GM21360 (cell line): ENCODE results near the gene TRA2A.

Source experiments
- ATAC-seq: cut with Tn5 transposase; IDR thresholded peaks from one replicate; pipeline ENCODE4 v1.9.1; 2021; ENCODE audit warnings: mild to moderate bottlenecking, moderate library complexity; ENCODE audit not compliant: unreplicated experiment

TRA2A gene

GRCh38 chr7:23471106-23471859 lies 60.5 kb downstream of the TRA2A start:
- ATAC-seq = no peak

GRCh38 chr7:23470330-23471105 lies 61.3 kb downstream of the TRA2A start, which contains the start of gene IGF2BP3:
IGF2BP3 (minus strand) TSS chr7:23470491; CDS start chr7:23470110, 381 bp downstream.
- ATAC-seq = no peak

DNA sequence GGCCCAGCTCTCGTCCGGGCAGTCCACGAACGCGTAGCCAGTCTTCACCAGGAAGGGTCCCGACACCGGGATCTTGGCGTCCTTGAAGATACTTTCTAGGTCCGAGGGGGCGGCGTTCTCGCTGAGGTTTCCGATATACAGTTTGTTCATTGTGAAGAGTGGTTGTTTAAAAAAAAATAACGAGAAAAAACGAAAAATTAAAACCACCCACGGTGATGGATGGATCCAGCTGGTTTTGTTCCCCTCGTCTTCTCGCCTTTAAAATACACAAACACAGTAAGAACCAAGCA lies 61.9 kb downstream of the TRA2A start:
- no peak for ATAC-seq

GRCh38 chr7:23469150-23469960 lies 62.4 kb downstream of the TRA2A start:
- ATAC-seq = no peak

GRCh38 chr7:23468526-23469149 lies 63.1 kb downstream of the TRA2A start:
- no peak for ATAC-seq

- ATAC-seq = no peak
Measured at GRCh38 chr7:23467806-23468525, 63.8 kb downstream of the TRA2A start.

DNA sequence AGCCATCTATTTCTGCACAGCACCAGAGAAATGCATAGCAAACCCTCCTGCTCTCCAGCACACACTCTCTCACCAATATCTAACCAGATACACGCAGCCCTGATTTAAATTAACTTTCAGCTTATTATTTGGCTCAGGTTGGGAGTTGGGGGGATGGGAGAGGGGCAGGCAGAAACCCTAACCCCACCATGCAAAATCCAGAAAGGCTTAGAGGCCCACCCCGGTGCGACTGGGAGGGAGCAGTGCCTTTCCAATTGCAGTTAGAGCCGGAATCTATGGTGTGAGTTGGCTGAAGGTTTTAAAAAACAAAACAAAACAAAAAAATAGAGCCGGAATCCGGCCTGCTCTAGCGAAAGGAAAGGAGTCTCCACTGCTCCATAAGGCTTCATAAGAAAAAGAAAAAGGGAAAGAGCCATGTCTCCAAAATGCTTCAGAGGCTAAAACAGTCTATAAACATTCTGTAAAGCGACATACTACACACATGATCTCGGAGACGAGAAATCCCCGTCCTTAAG lies 64.4 kb downstream of the TRA2A start:
- ATAC-seq = no peak

DNA sequence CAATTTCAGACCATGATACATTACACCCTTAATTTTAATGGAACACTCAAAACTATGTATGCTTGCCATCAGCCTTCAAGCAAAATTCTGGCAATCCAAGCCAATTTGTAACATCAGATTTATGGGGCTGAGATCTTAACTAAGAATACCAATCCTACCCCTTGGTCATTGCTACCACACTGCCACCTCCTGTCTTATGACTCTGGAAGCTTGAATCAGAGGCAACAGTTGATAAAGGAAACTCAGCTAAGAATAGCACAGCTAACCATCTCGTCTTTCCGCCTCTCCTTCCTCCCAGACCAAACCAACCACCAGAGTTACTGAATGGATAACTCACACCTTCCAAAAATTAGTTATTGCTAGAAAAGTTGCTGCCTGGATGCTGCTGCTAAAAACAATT lies 68.9 kb downstream of the TRA2A start:
- no peak for ATAC-seq

DNA sequence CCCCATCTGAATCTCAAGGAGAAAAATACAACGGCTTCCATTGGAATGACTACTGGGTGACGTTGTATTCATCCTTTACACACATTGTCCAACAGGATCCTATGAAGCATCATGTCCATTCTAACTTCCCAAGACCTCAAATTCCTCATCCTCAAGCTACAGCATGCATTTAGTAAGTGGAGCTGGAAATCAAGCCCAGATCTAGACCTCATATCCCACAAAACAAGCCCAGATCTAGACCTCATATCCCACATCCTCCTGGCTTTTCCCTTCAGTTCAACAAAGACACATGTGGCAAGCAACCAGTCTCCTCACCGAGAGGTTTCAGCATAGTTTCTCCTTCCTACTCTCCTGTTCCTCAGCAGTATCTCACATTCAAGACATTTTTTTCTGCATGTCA lies 73.7 kb downstream of the TRA2A start:
- no peak for ATAC-seq

DNA sequence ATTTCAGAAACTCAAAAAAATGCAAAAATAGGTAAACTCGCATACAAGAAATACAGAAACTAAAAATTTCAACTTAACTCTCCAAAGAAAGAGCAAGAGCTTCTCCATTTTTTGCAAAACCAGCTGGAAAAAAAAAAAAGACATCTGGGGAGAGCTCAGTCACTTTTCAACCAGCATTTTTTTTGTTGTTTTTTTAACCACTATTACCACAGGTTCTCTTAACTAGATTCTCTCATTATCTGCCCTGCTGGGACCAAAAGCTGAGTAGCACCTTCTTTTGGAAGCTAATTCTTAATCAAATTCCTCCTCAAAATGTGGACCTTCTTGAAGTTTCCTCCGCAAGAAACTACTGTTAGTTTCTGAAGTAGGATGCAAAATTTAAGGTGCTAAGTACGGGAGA lies 75.7 kb downstream of the TRA2A start:
- no peak for ATAC-seq

GRCh38 chr7:23454881-23455526 lies 76.8 kb downstream of the TRA2A start:
- no peak for ATAC-seq
